ENCODE measurements around the gene TTC31.
"Not testable (repeated sequence)": the region's sequence is repeated elsewhere in the genome, so short reads cannot be mapped to it uniquely, and the experiment has no call there.

The TTC31 gene

DNA sequence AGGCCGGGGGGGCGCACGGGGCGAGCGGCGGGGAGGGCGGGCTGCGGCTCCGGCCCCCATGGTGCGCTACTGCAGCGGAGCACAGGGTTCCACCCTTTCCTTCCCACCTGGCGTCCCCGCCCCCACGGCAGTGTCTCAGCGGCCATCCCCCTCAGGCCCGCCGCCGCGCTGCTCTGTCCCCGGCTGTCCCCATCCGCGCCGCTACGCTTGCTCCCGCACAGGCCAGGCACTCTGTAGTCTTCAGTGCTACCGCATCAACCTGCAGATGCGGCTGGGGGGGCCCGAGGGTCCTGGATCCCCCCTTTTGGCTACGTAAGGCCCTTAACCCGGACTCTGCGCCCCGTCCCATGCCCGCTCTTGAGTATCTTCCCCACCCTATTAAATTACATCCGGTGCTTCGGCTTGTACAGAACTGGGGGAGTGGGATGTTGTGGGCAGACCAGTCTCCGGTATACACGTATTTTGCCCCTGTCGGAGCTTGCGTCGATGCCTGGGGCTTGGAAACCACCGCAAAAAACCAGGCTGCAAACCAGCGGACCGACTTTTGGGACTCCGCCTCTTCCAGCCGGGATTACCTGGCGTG is 25.2 kb upstream of the TTC31 start:
- DNase-seq (ENCODE audit: low read depth), result no peak

DNA sequence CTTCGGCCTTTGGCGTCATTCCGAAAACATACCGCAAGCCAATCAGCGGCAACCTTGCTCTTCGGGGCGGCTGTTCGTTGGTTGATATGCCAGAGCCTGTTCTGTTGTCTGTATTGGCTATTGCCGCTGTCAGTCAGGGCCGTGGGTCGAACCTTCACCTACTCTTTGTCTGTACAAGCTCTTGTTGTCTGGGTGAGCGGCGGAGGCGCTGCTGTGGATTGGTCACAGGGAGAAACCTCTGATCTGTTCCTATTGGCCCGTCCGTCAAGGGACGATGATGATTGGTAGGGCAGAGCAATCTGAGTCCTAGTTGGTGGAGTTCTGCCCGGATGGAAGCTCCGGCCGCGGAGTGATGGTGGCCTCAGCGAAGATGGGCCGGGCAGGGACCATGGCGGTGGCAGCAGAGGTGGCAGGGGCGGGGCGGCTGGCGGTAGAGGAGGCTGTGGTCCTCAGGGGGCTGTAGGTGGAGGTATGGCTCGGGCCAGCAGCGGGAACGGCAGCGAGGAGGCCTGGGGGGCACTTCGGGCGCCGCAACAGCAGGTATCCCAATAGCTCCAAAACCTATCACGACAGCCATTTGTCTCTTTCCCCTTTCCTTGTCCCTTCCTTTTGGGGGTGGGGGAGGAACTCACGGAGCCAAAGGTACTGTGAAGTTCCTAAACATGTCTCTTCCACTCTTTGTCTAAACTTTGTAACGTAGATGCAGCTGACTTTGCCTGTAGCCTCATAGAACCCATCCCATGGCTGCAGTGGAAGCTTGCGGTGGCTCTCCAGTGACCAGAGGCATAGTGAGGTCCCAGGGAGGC is 24.5 kb upstream of the TTC31 start, which contains the start of gene WBP1:
WBP1 (plus strand) TSS at position 307 of the 806 bp plus-strand sequence; CDS start at position 472, 165 bp downstream.
- peak; percentile 100 for DNase-seq (ENCODE audit: low read depth)

DNA sequence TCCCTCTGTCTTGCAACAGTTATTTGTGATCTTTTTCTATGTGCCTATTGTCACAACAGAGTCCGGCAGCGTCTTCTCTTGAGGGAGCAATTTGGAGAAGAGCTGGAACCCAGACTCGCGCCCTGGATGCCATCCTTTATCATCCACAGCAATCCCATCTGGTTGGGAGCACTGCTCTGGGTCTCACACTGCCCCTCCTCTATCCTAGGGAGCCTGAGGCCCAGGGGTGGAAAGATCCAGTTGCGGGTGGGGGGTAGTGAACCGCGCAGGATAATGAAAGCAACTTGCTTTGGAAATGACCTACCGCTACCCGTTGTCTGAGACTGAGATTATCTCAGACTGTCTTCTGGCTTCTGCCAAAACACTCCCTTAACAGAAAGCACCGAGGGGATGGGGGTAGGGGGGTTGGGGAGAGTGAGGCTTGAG is 23.9 kb upstream of the TTC31 start:
- DNase-seq (ENCODE audit: low read depth), result no peak

- DNase-seq (ENCODE audit: low read depth), result not testable (repeated sequence)
Measured at GRCh38 chr2:74459503-74460118, 23.3 kb upstream of the TTC31 start.

GRCh38 chr2:74460187-74460586 is 22.7 kb upstream of the TTC31 start:
- not testable (repeated sequence) for DNase-seq (ENCODE audit: low read depth)

GRCh38 chr2:74461187-74462053 is 21.5 kb upstream of the TTC31 start:
- no peak for DNase-seq (ENCODE audit: low read depth)

- DNase-seq (ENCODE audit: low read depth), result no peak
Measured at GRCh38 chr2:74462054-74462785, 20.7 kb upstream of the TTC31 start.

- DNase-seq (ENCODE audit: low read depth), result no peak
Measured at GRCh38 chr2:74462786-74463105, 20.1 kb upstream of the TTC31 start.

DNA sequence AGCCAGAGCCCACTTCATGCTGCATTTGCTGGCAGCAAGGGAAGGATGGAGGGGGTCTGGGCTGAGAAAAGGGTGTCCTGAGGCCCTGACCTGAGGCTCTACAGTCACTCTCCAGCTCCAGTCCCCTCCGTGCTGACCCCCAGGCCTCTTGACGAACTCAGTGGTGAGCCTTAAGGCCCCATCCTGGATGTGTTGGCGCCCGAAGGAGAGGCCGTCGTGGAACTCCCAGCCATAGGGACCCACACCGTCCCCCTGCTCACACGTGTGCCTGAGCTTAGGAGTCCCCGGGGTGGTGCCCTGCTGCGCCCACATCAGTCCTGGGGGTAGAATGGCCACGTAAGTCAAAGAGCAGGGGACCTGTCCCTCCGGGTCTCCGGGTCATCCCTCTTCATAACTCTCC is 18.5 kb upstream of the TTC31 start:
- DNase-seq (ENCODE audit: low read depth), result no peak

- not testable (repeated sequence) for DNase-seq (ENCODE audit: low read depth)
Measured at GRCh38 chr2:74470742-74471141, 12.1 kb upstream of the TTC31 start.

GRCh38 chr2:74471332-74472065 is 11.4 kb upstream of the TTC31 start:
- DNase-seq (ENCODE audit: low read depth), result no peak

DNA sequence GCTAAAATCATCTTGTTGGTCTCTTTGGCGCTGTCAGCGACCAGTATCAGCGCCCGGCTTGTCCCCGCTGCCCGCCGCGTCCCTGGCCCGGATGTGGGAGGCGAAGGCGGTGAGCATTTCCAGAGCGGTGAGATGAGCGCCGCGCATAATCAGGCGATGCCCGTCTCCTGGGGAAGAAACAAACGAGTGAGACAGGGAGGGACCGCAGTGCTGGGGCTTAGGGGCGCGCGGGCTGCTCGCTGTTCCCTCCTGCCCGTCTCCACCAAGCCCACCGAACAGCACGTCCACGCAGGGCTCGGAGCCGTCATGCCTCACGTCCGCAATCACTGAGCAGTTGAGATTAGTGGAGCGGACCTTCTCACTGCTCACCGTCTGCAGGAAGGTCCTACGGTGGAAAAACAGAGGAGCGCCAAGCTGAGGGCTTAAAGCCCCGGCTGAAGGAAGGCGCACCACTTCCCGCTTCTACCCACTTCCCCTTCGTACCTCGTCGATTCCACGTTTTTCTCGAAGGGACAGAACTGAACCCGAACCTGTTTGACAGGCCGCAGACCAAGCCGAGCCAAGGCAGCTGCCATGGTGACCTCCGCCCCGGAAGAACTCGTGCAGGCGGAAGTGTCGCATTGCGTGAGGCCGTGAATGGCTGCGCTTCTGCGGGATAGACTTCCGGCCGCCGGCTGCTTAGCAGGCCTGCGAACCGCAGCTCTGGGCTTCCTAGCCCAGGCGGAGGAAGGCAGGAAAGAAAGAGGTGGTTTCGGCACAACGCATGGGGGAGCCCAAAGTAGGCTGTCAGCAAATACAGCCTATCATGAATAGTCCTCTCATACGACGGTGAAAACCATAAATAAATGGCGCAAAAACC is 10.6 kb upstream of the TTC31 start, which contains the start of gene MRPL53:
MRPL53 (minus strand) TSS at position 595 of the 859 bp plus-strand sequence; CDS start at position 575, 20 bp downstream.
- DNase-seq (ENCODE audit: low read depth), result peak; percentile 90

DNA sequence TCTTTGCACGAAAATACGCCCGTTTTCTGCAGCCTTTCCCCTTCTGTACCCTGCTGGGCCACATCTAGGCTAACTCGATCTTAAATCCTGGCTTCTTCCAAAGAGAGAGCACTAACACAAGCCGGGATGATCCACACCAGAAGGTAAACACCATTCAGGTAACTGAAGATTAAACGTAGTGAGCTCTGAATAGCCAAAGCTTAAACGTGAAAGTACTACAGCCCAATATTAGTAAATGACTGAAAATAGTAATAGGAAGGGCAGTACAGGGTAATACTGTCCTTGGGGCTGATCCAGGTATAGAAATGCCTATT is 10.0 kb upstream of the TTC31 start:
- no peak for DNase-seq (ENCODE audit: low read depth)

DNA sequence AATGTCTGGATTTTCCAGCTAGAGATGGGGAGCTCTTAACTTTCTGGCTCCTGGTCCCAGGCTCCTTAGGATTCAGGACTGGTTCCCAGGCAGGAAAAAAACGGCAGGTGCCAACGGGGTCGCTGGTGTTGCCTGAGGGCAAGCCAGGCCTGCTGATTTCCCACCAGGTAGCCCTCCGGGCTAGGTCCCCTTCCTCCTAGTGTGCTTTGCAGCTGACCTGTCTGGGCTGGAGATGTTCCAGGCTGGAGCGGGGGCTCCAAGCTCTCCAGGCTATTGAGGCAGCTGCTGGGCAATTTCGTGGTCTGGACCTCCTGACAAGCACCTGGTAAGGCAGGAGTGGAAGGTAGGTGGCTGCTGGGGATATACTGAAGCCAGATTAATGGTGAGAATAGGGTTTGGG is 8.4 kb upstream of the TTC31 start:
- DNase-seq (ENCODE audit: low read depth), result no peak

DNA sequence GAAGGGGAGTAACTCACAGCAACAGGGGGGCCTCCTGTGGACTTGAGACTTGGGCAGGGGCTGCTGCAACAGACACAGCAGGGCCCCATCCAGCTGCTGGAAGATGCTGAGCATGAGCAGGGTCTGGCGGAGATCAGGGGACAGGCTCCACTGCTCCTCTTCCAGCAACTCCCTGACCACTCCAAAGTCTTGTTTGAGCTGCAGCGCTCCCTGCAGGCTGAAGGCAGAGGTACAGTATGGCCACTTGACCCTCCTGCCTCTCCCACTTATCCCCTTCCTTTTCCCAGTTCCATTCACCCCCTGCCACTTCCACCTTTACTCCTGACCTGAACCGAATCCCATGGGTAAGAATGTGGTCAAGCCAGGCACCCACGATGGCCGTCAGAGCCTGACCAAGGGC is 8.0 kb upstream of the TTC31 start:
- DNase-seq (ENCODE audit: low read depth), result no peak

- DNase-seq (ENCODE audit: low read depth), result no peak
Measured at GRCh38 chr2:74481431-74481830, 1.4 kb upstream of the TTC31 start.

GRCh38 chr2:74481961-74482800 is 700 bp upstream of the TTC31 start:
- no peak for DNase-seq (ENCODE audit: low read depth)

DNA sequence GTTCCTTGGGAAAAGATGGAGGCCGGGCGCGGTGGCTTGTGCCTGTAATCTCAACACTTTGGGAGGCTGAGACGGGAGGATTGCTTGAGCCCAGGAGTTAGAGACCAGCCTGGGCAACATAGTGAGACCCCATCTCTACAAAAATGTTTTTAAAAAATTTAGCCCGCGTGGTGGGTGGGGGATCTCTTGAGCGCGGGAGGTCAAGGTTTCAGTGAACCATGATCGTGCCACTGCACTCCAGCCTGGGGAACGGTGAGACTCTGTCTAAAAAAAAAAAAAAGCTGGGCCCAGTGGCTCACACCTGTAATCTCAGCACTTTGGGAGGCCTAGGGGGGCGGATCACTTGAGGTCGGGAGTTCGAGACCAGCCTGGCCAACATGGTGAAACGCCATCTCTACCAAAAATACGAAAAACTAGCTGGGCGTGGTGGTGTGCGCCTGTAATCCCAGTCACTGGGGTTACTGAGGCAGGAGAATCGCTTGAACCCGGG is 839 bp downstream of the TTC31 start:
- not testable (repeated sequence) for DNase-seq (ENCODE audit: low read depth)

GRCh38 chr2:74486141-74486540 is 3.3 kb downstream of the TTC31 start:
- DNase-seq (ENCODE audit: low read depth), result no peak
